GM21786 (cell line): ENCODE results near the gene CLEC10A.
"Not testable (repeated sequence)": the region's sequence is repeated elsewhere in the genome, so short reads cannot be mapped to it uniquely, and the experiment has no call there.

Source experiments
- ATAC-seq: cut with Tn5 transposase; IDR thresholded peaks from one replicate; pipeline ENCODE4 v1.9.1; 2021; ENCODE audit not compliant: unreplicated experiment

The CLEC10A gene

GRCh38 chr17:7079581-7080455 is at the start of gene CLEC10A:
Gene CLEC10A (minus strand): TSS chr17:7080251. CDS start chr17:7078812, 1,439 bp downstream.
- no peak for ATAC-seq

- no peak for ATAC-seq
Measured at GRCh38 chr17:7129311-7129710, 49.3 kb upstream of the CLEC10A start.

- no peak for ATAC-seq
Measured at GRCh38 chr17:7128160-7128559, 48.1 kb upstream of the CLEC10A start.

GRCh38 chr17:7127501-7127900 is 47.5 kb upstream of the CLEC10A start:
- ATAC-seq = not testable (repeated sequence)

GRCh38 chr17:7126386-7126785 is 46.3 kb upstream of the CLEC10A start:
- ATAC-seq = not testable (repeated sequence)

- no peak for ATAC-seq
Measured at GRCh38 chr17:7124923-7125322, 44.9 kb upstream of the CLEC10A start.

GRCh38 chr17:7123844-7124243 is 43.8 kb upstream of the CLEC10A start:
- no peak for ATAC-seq

- ATAC-seq = no peak
Measured at GRCh38 chr17:7122381-7122780, 42.3 kb upstream of the CLEC10A start.

GRCh38 chr17:7120635-7121034 is 40.6 kb upstream of the CLEC10A start:
- ATAC-seq = not testable (repeated sequence)

- no peak for ATAC-seq
Measured at GRCh38 chr17:7120123-7120522, 40.1 kb upstream of the CLEC10A start.

- no peak for ATAC-seq
Measured at GRCh38 chr17:7119314-7119713, 39.3 kb upstream of the CLEC10A start.

GRCh38 chr17:7114875-7115614 is 35.0 kb upstream of the CLEC10A start:
- ATAC-seq = no peak

GRCh38 chr17:7114241-7114874 is 34.3 kb upstream of the CLEC10A start, which contains the start of gene ASGR2:
Gene ASGR2 (minus strand): TSS chr17:7114822. CDS start chr17:7114240, 582 bp downstream.
- ATAC-seq = no peak

GRCh38 chr17:7113273-7114071 is 33.4 kb upstream of the CLEC10A start:
- no peak for ATAC-seq

- ATAC-seq = no peak
Measured at GRCh38 chr17:7112510-7113108, 32.6 kb upstream of the CLEC10A start.

GRCh38 chr17:7111784-7112509 is 31.9 kb upstream of the CLEC10A start:
- no peak for ATAC-seq

- no peak for ATAC-seq
Measured at GRCh38 chr17:7110617-7111306, 30.7 kb upstream of the CLEC10A start.

- ATAC-seq = no peak
Measured at GRCh38 chr17:7109461-7110322, 29.6 kb upstream of the CLEC10A start.
